ENCODE results near the gene MNX1.
A peak's percentile ranks its signal among the peaks of the same experiment; 100 is the strongest.

Gene MNX1

GRCh38 chr7:157010588-157011332 is at the start of gene MNX1:
Gene MNX1, minus strand, starts transcription at chr7:157010663. Its CDS starts 313 bp downstream, at chr7:157010350.
- DNase-seq (ENCODE audit: low spot score) = peak; percentile 95

GRCh38 chr7:157059534-157059933 is 49.1 kb upstream of the MNX1 start:
- no peak for DNase-seq (ENCODE audit: low spot score)

GRCh38 chr7:157058701-157059100 is 48.2 kb upstream of the MNX1 start:
- DNase-seq (ENCODE audit: low spot score) = no peak

- no peak for DNase-seq (ENCODE audit: low spot score)
These were observed 47.6 kb upstream of the MNX1 start for GRCh38 chr7:157058068-157058467.

- no peak for DNase-seq (ENCODE audit: low spot score)
These were observed 46.8 kb upstream of the MNX1 start for GRCh38 chr7:157056957-157057902.

- no peak for DNase-seq (ENCODE audit: low spot score)
These were observed 45.8 kb upstream of the MNX1 start for GRCh38 chr7:157056246-157056645.

- no peak for DNase-seq (ENCODE audit: low spot score)
These were observed 44.5 kb upstream of the MNX1 start for GRCh38 chr7:157054927-157055326.

GRCh38 chr7:157053118-157053517 is 42.7 kb upstream of the MNX1 start:
- DNase-seq (ENCODE audit: low spot score) = no peak

GRCh38 chr7:157047148-157047547 is 36.7 kb upstream of the MNX1 start:
- DNase-seq (ENCODE audit: low spot score) = no peak

- no peak for DNase-seq (ENCODE audit: low spot score)
These were observed 36.2 kb upstream of the MNX1 start for GRCh38 chr7:157046681-157047080.

- no peak for DNase-seq (ENCODE audit: low spot score)
These were observed 34.6 kb upstream of the MNX1 start for GRCh38 chr7:157044943-157045660.

- DNase-seq (ENCODE audit: low spot score) = no peak
These were observed 33.8 kb upstream of the MNX1 start for GRCh38 chr7:157044147-157044687.

- DNase-seq (ENCODE audit: low spot score) = no peak
These were observed 33.3 kb upstream of the MNX1 start for GRCh38 chr7:157043745-157044144.

GRCh38 chr7:157041514-157042277 is 31.2 kb upstream of the MNX1 start:
- DNase-seq (ENCODE audit: low spot score) = no peak

GRCh38 chr7:157041004-157041403 is 30.5 kb upstream of the MNX1 start:
- no peak for DNase-seq (ENCODE audit: low spot score)

- DNase-seq (ENCODE audit: low spot score) = no peak
These were observed 27.2 kb upstream of the MNX1 start for GRCh38 chr7:157037635-157038034.

- DNase-seq (ENCODE audit: low spot score) = no peak
These were observed 26.6 kb upstream of the MNX1 start for GRCh38 chr7:157037028-157037427.

GRCh38 chr7:157035979-157036378 is 25.5 kb upstream of the MNX1 start:
- no peak for DNase-seq (ENCODE audit: low spot score)

GRCh38 chr7:157035302-157035701 is 24.8 kb upstream of the MNX1 start:
- no peak for DNase-seq (ENCODE audit: low spot score)

- no peak for DNase-seq (ENCODE audit: low spot score)
These were observed 23.3 kb upstream of the MNX1 start for GRCh38 chr7:157033483-157034473.

All from LoVo (cell line).